Mesodermal cell (in vitro differentiated cells): ENCODE data around the gene CHCHD4.
A peak's percentile ranks its signal among the peaks of the same experiment; 100 is the strongest.

Source experiments
- H3K27ac ChIP-seq: 2 replicates; pipeline ENCODE4 v1.7.0; 2013; ENCODE audit warnings: mild to moderate bottlenecking, low read depth, low read length, moderate library complexity; ENCODE audit not compliant: severe bottlenecking
- H3K36me3 ChIP-seq: 2 replicates; pipeline ENCODE4 v1.7.1; 2013; ENCODE audit warnings: mild to moderate bottlenecking, low read length, moderate library complexity; ENCODE audit not compliant: control insufficient read depth, insufficient read depth
- H3K4me1 ChIP-seq: one replicate; pipeline ENCODE4 v1.7.1; 2013; ENCODE audit warnings: mild to moderate bottlenecking, low read length; ENCODE audit not compliant: insufficient read depth, control insufficient read depth, poor library complexity, severe bottlenecking
- H3K4me3 ChIP-seq: 2 replicates; pipeline ENCODE4 v1.7.0; 2013; ENCODE audit warnings: low read length, control low read depth, mild to moderate bottlenecking; ENCODE audit not compliant: insufficient read depth, poor library complexity, severe bottlenecking; ENCODE audit errors: extremely low read depth
- H3K9me3 ChIP-seq: 2 replicates; pipeline ENCODE4 v1.7.1; 2013; ENCODE audit warnings: mild to moderate bottlenecking, low read length, moderate library complexity; ENCODE audit not compliant: control insufficient read depth
- WGBS, 2 experiments: methylation state at CpG; one replicate each; pipeline ENCODE4 v1.1.5; 2013; ENCODE audit warnings: missing lambda C conversion rate in 2 of 2; ENCODE audit not compliant: insufficient coverage in 2 of 2; 5-methylcytosine and 5-hydroxymethylcytosine counted together

The CHCHD4 gene

GRCh38 chr3:14157951-14158350 lies 33.3 kb upstream of the CHCHD4 start:
- H3K36me3 ChIP-seq: peaks cover 96% of the 10 kb centered on the region
- WGBS, 2 experiments: 90 to 98% methylated on average over 9 of the region's 9 CpGs
- H3K4me1 ChIP-seq: no peaks in the 10 kb centered on the region
- peaks cover 11% of the 10 kb centered on the region for H3K9me3 ChIP-seq
- H3K4me3 ChIP-seq: no peak overlapping the region
- no peak overlapping the region for H3K27ac ChIP-seq

- Histone ChIP-seq H3K36me3 (peaks cover 96% of the 10 kb centered on the region), H3K4me3 (no peak overlapping the region), H3K9me3 (peaks cover 6% of the 10 kb centered on the region), H3K4me1 (no peaks in the 10 kb centered on the region), H3K27ac (no peak overlapping the region)
- WGBS, 2 experiments: 95 to 99% methylated on average over 8 of the region's 13 CpGs
These were observed 32.3 kb upstream of the CHCHD4 start for GRCh38 chr3:14156843-14157561.

GRCh38 chr3:14156201-14156600 lies 31.5 kb upstream of the CHCHD4 start:
- Histone ChIP-seq H3K4me3 (no peak overlapping the region), H3K36me3 (peaks cover 96% of the 10 kb centered on the region), H3K4me1 (no peaks in the 10 kb centered on the region), H3K9me3 (no peaks in the 10 kb centered on the region), H3K27ac (no peak overlapping the region)
- WGBS, 2 experiments: 94 to 95% methylated on average over 5 to 7 of the region's 7 CpGs

- peaks cover 7% of the 10 kb centered on the region for H3K4me1 ChIP-seq
- 95% methylated on average over 6 to 7 of the region's 7 CpGs for WGBS, 2 experiments
- peaks cover 87% of the 10 kb centered on the region for H3K36me3 ChIP-seq
- H3K4me3 ChIP-seq: no peak overlapping the region
- H3K9me3 ChIP-seq: no peaks in the 10 kb centered on the region
- H3K27ac ChIP-seq: no peak overlapping the region
These were observed 30.3 kb upstream of the CHCHD4 start for GRCh38 chr3:14154895-14155440.

GRCh38 chr3:14154276-14154675 lies 29.6 kb upstream of the CHCHD4 start:
- Histone ChIP-seq H3K4me3 (no peak overlapping the region), H3K4me1 (peaks cover 7% of the 10 kb centered on the region), H3K9me3 (no peaks in the 10 kb centered on the region), H3K27ac (no peak overlapping the region), H3K36me3 (peaks cover 80% of the 10 kb centered on the region)
- WGBS, 2 experiments: 96 to 100% methylated on average over 4 of the region's 5 CpGs

- WGBS, 2 experiments: 97% methylated on average over 6 of the region's 6 CpGs
- no peaks in the 10 kb centered on the region for H3K9me3 ChIP-seq
- H3K4me3 ChIP-seq: no peak overlapping the region
- H3K4me1 ChIP-seq: peaks cover 7% of the 10 kb centered on the region
- no peak overlapping the region for H3K27ac ChIP-seq
- H3K36me3 ChIP-seq: peaks cover 75% of the 10 kb centered on the region
These were observed 29.0 kb upstream of the CHCHD4 start for GRCh38 chr3:14153663-14154062.

GRCh38 chr3:14152963-14153355 lies 28.3 kb upstream of the CHCHD4 start:
- WGBS, 2 experiments: 94 to 95% methylated on average over 4 of the region's 4 CpGs
- Histone ChIP-seq H3K36me3 (peaks cover 75% of the 10 kb centered on the region), H3K9me3 (no peaks in the 10 kb centered on the region), H3K27ac (no peak overlapping the region), H3K4me3 (no peak overlapping the region), H3K4me1 (peaks cover 7% of the 10 kb centered on the region)

- peaks cover 7% of the 10 kb centered on the region for H3K4me1 ChIP-seq
- WGBS, 2 experiments: 93 to 94% methylated on average over 6 to 7 of the region's 11 CpGs
- peaks cover 75% of the 10 kb centered on the region for H3K36me3 ChIP-seq
- no peaks in the 10 kb centered on the region for H3K9me3 ChIP-seq
- H3K27ac ChIP-seq: no peak overlapping the region
- no peak overlapping the region for H3K4me3 ChIP-seq
These were observed 27.7 kb upstream of the CHCHD4 start for GRCh38 chr3:14152233-14152962.

- Histone ChIP-seq H3K4me3 (no peak overlapping the region), H3K4me1 (peaks cover 10% of the 10 kb centered on the region), H3K27ac (no peak overlapping the region), H3K9me3 (no peaks in the 10 kb centered on the region), H3K36me3 (peaks cover 75% of the 10 kb centered on the region)
- WGBS, 2 experiments: 94 to 99% methylated on average over 12 of the region's 12 CpGs
These were observed 26.9 kb upstream of the CHCHD4 start for GRCh38 chr3:14151471-14152083.

GRCh38 chr3:14150491-14151230 lies 26.0 kb upstream of the CHCHD4 start:
- WGBS, 2 experiments: 95 to 98% methylated on average over 6 to 8 of the region's 9 CpGs
- peaks cover 75% of the 10 kb centered on the region for H3K36me3 ChIP-seq
- peak overlapping the region; percentile 16 for H3K27ac ChIP-seq

More at GRCh38 chr3:14150491-14151230, 26.0 kb upstream of the CHCHD4 start:
- H3K9me3 ChIP-seq: no peaks in the 10 kb centered on the region
- H3K4me1 ChIP-seq: peaks cover 18% of the 10 kb centered on the region
- no peak overlapping the region for H3K4me3 ChIP-seq
